Esophagus muscularis mucosa (tissue), 4 donors: ENCODE results near the gene PPIF. TPM values are rescaled to one million over a fixed set of nuclear protein-coding genes. Genes with fewer than 3 reads are reported as not detected.

Experiments
- DNase-seq: peaks from one replicate; pipeline ENCODE4 v3.0.0-alpha.2; 2017; ENCODE audit errors: extremely low spot score
- H3K27ac ChIP-seq, 4 donors: fragments of 200-600 bp; sonication (generic); replicated peaks in 1 of 4; 1 replicate in 3 of 4; 2 replicates in 1 of 4; pipeline ENCODE4 v1.5.1; 2016 to 2019; ENCODE audit warnings: mild to moderate bottlenecking in 1 of 4
- H3K27me3 ChIP-seq, 4 donors: fragments of 200-600 bp; sonication (generic); one replicate each; pipeline versions ENCODE4 v1.5.1 to v1.6.0; 2016 to 2019
- H3K36me3 ChIP-seq, 4 donors: fragments of 200-600 bp; sonication (generic); one replicate each; pipeline ENCODE4 v1.5.1; 2016 to 2019
- H3K4me1 ChIP-seq, 4 donors: fragments of 200-600 bp; sonication (generic); one replicate each; pipeline ENCODE4 v1.5.1; 2016 to 2019
- H3K4me3 ChIP-seq, 4 donors: fragments of 200-600 bp; sonication (generic); 1 replicate in 2 of 4; 2 replicates in 2 of 4; pipeline ENCODE4 v1.5.1; 2016 to 2019; ENCODE audit warnings: mild to moderate bottlenecking in 4 of 4, moderate library complexity in 1 of 4
- H3K9me3 ChIP-seq, 4 donors: fragments of 200-600 bp; sonication (generic); 1 replicate in 3 of 4; 2 replicates in 1 of 4; pipeline ENCODE4 v1.5.1; 2016 to 2019
- EP300 ChIP-seq: sonication (generic); formaldehyde crosslinking; IDR thresholded peaks from one replicate; pipeline ENCODE4 v1.6.1; 2017; ENCODE audit warnings: antibody characterized with exemption
- POLR2A ChIP-seq: fragments of 450-650 bp; IDR thresholded peaks from one replicate; pipeline ENCODE4 v1.6.1; 2017; ENCODE audit warnings: antibody characterized with exemption, moderate library complexity, mild to moderate bottlenecking, low read depth
- POLR2AphosphoS5 ChIP-seq, 2 donors: sonication (generic); formaldehyde crosslinking; IDR thresholded peaks; one replicate each; pipeline ENCODE4 v1.6.1; 2017; ENCODE audit warnings: antibody characterized with exemption in 2 of 2
- WGBS: methylation state at CpG from one replicate; pipeline ENCODE4 v1.1.5; 2018; 5-methylcytosine and 5-hydroxymethylcytosine counted together
- intact Hi-C: fragments of 100-400 bp; cut with DNase I; formaldehyde crosslinking; loops from one replicate; pipeline ENCODE4 v1.15.1; 2023
- total RNA-seq, 4 donors: library from RNA; depleted of rRNA; stranded (reverse); fragments of >200 nt; gene quantifications; one replicate each; pipeline versions ENCODE4 v1.1.0 to v1.2.1, GENCODE V29; 2016
- TF ChIP-seq, protein P1 (sequence below), 3 experiments: fragments of 200-600 bp in 2 of 3; fragments of 450-650 bp in 1 of 3; sonication (generic) in 2 of 3; IDR thresholded peaks; one replicate each; pipeline ENCODE4 v1.5.1; 2017 to 2019; ENCODE audit warnings: antibody characterized with exemption in 3 of 3, mild to moderate bottlenecking in 2 of 3, moderate library complexity in 1 of 3

PPIF gene
- total RNA-seq, 4 donors from 2014 or later, result 19.5 to 42.2 (median 24.4) TPM

DNA sequence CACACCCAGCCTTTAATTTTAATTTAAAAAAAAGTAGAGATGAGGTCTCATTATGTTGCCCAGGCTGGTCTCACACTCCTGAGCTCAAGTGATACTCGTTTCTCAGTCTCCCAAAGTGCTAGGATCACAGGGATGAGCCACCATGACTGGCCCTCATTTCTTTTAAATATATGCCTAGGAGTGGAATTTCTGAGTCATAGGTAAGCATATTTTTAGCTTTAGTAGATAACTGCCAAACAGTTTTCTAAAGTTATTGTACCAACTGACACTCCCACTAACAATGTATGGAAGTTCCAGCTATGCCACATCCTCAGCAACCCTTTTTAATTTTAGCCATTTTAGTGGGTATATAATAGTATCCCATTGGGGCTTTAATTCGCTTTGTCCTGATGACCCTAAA is 13.8 kb upstream of the PPIF start:
- no peak overlapping the region for H3K4me3 ChIP-seq
- WGBS, result 92% methylated on average over 2 of the region's 2 CpGs

DNA sequence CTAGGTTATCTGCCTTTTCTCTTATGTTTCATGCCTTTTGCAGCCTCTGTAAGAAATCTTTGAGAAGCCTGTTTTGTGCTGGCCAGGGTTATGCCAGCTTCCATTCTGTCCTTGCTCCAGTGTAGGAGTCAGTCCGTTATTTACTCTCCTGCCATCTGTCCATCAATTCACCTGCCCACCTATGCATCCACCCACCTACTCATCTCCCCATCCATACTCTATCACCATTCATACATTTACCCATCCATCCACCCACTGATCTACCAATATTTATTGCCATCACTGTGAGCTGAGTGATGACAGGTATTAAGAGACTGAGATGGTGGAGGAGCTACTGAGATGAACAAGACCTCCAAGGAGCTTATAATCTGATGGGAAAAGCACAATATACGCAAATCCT is 12.7 kb upstream of the PPIF start:
- Histone ChIP-seq H3K27me3 (no peaks in the 10 kb centered on the region), H3K4me1 (peaks cover 0 to 26% (median 7%) of the 10 kb centered on the region in 4 donors), H3K9me3 (no peaks in the 10 kb centered on the region), H3K27ac (no peak overlapping the region), H3K36me3 (no peaks in the 10 kb centered on the region), H3K4me3 (no peak overlapping the region)
- 93% methylated on average over 2 of the region's 2 CpGs for whole genome bisulfite sequencing
- DNase-seq, result no peak
- intact Hi-C loops, result no loop called here
- TF ChIP-seq POLR2A (no peak), EP300 (no peak), POLR2AphosphoS5 (IDR thresholded peaks at IDR 0.05) (no peak)
- TF ChIP-seq, protein P1, sequence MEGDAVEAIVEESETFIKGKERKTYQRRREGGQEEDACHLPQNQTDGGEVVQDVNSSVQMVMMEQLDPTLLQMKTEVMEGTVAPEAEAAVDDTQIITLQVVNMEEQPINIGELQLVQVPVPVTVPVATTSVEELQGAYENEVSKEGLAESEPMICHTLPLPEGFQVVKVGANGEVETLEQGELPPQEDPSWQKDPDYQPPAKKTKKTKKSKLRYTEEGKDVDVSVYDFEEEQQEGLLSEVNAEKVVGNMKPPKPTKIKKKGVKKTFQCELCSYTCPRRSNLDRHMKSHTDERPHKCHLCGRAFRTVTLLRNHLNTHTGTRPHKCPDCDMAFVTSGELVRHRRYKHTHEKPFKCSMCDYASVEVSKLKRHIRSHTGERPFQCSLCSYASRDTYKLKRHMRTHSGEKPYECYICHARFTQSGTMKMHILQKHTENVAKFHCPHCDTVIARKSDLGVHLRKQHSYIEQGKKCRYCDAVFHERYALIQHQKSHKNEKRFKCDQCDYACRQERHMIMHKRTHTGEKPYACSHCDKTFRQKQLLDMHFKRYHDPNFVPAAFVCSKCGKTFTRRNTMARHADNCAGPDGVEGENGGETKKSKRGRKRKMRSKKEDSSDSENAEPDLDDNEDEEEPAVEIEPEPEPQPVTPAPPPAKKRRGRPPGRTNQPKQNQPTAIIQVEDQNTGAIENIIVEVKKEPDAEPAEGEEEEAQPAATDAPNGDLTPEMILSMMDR (IDR thresholded peaks at IDR 0.05), result no peak

More for the DNA sequence above, 13.8 kb upstream of the PPIF start:
- no peaks in the 10 kb centered on the region for H3K36me3 ChIP-seq
- no peak for DNase-seq
- no peaks in the 10 kb centered on the region for H3K9me3 ChIP-seq
- TF ChIP-seq, protein P1 (IDR thresholded peaks at IDR 0.05), result no peak
- TF ChIP-seq EP300, result no peak
- no peak for TF ChIP-seq POLR2AphosphoS5 (IDR thresholded peaks at IDR 0.05)
- no peak for TF ChIP-seq POLR2A
- no peaks in the 10 kb centered on the region for H3K27me3 ChIP-seq
- no peak overlapping the region for H3K27ac ChIP-seq
- H3K4me1 ChIP-seq, result peaks cover 0 to 26% (median 7%) of the 10 kb centered on the region in 4 donors
- intact Hi-C loops, result no loop called here

DNA sequence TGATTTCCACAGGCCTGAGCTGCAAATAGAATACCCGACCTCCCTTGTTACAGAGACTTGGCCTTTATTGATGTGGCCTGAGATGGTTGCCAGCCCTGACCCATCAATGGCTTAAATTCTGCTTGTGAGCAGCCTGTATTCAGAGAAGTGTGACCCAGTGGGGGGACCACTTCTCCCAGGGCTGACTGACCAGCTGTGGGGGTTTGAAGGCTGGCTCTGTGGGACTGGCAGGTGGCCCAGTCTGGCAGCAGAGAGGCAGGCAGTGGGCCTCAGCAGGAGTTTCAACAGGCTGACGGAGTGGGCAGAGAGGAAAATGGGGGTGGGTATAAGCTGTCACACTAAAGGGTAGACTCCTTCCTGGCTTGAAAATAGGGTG is 12.2 kb upstream of the PPIF start:
- 90% methylated on average over 2 of the region's 2 CpGs for WGBS
- Histone ChIP-seq H3K36me3 (no peaks in the 10 kb centered on the region), H3K27me3 (no peaks in the 10 kb centered on the region), H3K9me3 (no peaks in the 10 kb centered on the region), H3K4me1 (peaks cover 0 to 26% (median 7%) of the 10 kb centered on the region in 4 donors), H3K27ac (no peak overlapping the region), H3K4me3 (no peak overlapping the region)
- intact Hi-C loops, result no loop called here
- no peak for TF ChIP-seq EP300
- no peak for TF ChIP-seq POLR2AphosphoS5 (IDR thresholded peaks at IDR 0.05)
- TF ChIP-seq POLR2A, result no peak
- TF ChIP-seq, protein P1 (IDR thresholded peaks at IDR 0.05), result no peak
- DNase-seq, result no peak

DNA sequence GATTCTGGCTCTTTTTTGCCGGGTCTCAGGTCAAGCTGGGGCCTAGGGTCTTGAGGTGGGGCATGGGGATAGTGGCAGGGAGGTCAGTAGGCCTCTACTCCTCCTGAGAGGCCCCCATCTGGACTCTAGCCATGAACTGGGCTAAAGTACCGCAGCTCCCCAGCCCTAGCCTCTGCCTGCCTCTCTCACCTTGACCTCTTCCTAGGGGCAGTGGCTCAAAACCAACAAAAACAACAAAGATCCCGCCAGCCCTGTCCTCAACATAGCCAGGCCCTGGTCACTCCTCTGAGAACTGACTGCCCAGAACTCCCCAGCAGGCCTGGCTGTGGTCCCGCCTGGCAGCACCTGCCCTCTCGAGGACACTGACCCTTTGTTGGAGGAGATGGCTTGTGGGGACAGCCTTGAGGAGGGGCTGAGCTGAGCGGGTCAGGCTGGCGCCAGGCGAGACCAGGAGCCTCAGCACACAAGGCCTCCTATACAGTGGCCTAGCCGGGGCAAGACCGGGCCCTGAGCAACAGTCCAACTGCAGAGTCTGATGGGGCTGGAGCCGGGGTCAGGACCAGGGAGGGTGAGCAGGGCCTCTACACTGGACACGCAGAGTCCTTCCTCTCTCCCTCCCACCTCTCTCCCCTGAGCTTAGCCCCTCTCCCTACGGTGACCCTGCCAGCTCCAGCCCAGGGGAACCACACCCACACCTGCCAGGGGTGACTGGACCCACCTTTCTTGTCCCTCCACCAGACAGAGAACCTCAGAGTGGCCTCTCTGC is 11.6 kb upstream of the PPIF start:
- TF ChIP-seq POLR2A (no peak), POLR2AphosphoS5 (IDR thresholded peaks at IDR 0.05) (no peak), EP300 (no peak)
- TF ChIP-seq, protein P1 (IDR thresholded peaks at IDR 0.05), result no peak
- Histone ChIP-seq H3K27ac (no peak overlapping the region), H3K4me1 (peaks cover 0 to 28% (median 9%) of the 10 kb centered on the region in 4 donors), H3K27me3 (no peaks in the 10 kb centered on the region), H3K9me3 (no peaks in the 10 kb centered on the region), H3K4me3 (no peak overlapping the region), H3K36me3 (no peaks in the 10 kb centered on the region)
- intact Hi-C loops, result no loop called here
- no peak for DNase-seq
- WGBS, result 92% methylated on average over 4 of the region's 13 CpGs

DNA sequence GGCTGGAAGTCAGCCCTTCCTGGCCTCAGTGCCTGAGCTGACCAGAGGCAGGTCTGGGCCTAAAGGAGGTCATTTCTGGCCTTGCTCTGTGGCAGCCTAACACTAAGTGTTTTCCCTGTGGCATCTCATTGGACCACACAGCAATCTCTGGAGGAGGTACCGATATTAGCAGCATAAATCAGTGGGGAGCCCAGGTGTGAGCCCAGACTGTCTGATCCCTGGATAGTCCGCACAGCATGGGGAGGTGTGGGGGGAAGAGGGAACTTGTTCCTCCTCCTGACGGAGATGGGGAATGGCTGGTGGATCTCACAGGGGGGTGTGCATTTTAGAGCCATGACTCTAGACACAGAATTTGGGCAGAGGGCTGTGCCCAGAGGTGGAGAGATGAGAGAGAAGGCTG is 11.0 kb upstream of the PPIF start:
- H3K9me3 ChIP-seq, result no peaks in the 10 kb centered on the region
- WGBS, result 95% methylated on average over 3 of the region's 3 CpGs
- intact Hi-C loops, result no loop called here
- H3K27ac ChIP-seq, result no peak overlapping the region
- no peak for TF ChIP-seq POLR2A
- TF ChIP-seq POLR2AphosphoS5 (IDR thresholded peaks at IDR 0.05), result no peak
- TF ChIP-seq, protein P1 (IDR thresholded peaks at IDR 0.05), result no peak
- no peak for TF ChIP-seq EP300
- H3K27me3 ChIP-seq, result no peaks in the 10 kb centered on the region
- peaks cover 0 to 31% (median 14%) of the 10 kb centered on the region in 4 donors for H3K4me1 ChIP-seq
- no peak for DNase-seq
- H3K36me3 ChIP-seq, result no peaks in the 10 kb centered on the region
- H3K4me3 ChIP-seq, result no peak overlapping the region
